ENCODE results near the gene HS3ST6. TPM values are rescaled to one million over a fixed set of nuclear protein-coding genes. Genes with fewer than 3 reads are reported as not detected.

Gene HS3ST6
- total and polyA plus RNA-seq, 2 of the 13 experiments (the other 11 are each of a cell fraction or from before 2014, with no cell fraction given), result not detected

DNA sequence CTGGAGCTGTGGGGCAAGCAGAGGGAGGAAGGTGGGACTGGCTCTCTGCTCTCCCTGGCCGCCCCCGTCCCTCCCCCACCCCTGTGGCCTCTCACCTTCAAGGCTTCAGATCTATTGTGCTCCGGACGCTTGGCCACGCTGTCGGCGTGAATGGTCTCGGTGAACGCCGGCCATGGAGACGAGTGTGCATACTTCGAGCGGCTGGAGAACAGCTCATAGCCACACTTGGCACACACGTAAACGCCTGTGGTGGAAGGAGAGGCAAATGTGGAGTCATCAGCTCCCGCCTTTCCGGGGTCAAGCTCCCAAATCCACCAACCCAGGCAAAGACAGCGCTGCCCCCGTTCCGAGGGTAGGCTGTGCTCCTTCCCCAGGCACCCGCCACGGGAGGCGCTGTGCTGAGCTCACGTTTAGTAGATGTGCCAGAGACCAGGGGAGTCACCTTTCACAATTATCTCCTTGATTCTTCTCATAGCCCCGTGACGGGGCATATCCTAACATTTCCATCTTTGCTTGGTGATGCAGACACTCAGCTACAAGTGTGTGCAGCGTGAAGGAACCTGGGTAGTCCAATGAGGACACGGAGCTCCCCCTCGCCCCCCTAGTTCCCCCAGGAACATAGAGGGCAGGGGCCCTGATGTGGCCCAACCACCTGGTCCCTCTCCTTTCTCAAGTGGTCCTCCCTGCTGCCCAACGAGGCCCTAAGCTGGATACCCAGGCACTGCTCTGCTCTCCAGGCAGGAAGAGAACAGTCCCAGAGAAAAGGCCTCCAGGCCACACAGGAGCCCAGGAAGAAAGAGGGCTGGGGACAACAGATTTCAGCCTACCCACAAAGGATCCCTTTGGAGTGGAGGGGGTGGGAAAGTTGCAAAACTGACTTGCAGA lies 23.2 kb upstream of the HS3ST6 start (continued):
- TF ChIP-seq, protein P1, sequence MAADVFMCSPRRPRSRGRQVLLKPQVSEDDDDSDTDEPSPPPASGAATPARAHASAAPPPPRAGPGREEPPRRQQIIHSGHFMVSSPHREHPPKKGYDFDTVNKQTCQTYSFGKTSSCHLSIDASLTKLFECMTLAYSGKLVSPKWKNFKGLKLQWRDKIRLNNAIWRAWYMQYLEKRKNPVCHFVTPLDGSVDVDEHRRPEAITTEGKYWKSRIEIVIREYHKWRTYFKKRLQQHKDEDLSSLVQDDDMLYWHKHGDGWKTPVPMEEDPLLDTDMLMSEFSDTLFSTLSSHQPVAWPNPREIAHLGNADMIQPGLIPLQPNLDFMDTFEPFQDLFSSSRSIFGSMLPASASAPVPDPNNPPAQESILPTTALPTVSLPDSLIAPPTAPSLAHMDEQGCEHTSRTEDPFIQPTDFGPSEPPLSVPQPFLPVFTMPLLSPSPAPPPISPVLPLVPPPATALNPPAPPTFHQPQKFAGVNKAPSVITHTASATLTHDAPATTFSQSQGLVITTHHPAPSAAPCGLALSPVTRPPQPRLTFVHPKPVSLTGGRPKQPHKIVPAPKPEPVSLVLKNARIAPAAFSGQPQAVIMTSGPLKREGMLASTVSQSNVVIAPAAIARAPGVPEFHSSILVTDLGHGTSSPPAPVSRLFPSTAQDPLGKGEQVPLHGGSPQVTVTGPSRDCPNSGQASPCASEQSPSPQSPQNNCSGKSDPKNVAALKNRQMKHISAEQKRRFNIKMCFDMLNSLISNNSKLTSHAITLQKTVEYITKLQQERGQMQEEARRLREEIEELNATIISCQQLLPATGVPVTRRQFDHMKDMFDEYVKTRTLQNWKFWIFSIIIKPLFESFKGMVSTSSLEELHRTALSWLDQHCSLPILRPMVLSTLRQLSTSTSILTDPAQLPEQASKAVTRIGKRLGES (CRISPR knock-in tag; IDR thresholded peaks at IDR 0.05; ENCODE audit: borderline replicate concordance), result no peak
- TF ChIP-seq ZIK1 (CRISPR knock-in tag; IDR thresholded peaks at IDR 0.05; ENCODE audit: borderline replicate concordance, low read depth), result no peak
- TF ChIP-seq GMEB1 (CRISPR knock-in tag; IDR thresholded peaks at IDR 0.05; ENCODE audit: borderline replicate concordance), result no peak
- no peak for TF ChIP-seq NBN (conservative IDR thresholded peaks at IDR 0.05)
- TF ChIP-seq, protein P2, sequence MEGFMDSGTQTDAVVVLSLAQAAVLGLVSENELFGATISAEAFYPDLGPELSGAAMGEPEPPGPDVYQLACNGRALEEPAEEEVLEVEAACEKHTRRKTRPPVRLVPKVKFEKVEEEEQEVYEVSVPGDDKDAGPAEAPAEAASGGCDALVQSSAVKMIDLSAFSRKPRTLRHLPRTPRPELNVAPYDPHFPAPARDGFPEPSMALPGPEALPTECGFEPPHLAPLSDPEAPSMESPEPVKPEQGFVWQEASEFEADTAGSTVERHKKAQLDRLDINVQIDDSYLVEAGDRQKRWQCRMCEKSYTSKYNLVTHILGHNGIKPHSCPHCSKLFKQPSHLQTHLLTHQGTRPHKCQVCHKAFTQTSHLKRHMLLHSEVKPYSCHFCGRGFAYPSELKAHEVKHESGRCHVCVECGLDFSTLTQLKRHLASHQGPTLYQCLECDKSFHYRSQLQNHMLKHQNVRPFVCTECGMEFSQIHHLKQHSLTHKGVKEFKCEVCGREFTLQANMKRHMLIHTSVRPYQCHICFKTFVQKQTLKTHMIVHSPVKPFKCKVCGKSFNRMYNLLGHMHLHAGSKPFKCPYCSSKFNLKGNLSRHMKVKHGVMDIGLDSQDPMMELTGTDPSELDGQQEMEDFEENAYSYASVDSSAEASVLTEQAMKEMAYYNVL (CRISPR knock-in tag; IDR thresholded peaks at IDR 0.05; ENCODE audit: borderline replicate concordance), result no peak
- no peak for TF ChIP-seq DBP (CRISPR knock-in tag; IDR thresholded peaks at IDR 0.05; ENCODE audit: not compliant biosample characterization)
- 0 out of 2 replicates have a peak, but pooled peaks have one; percentile 40 for TF ChIP-seq TAF1 (CRISPR knock-in tag; IDR thresholded peaks at IDR 0.05)
- TF ChIP-seq PLRG1 (conservative IDR thresholded peaks at IDR 0.05), result no peak
- TF ChIP-seq USF2 (IDR thresholded peaks at IDR 0.05; ENCODE audit: low read depth, low read length), result no peak
- TF ChIP-seq USF2 (CRISPR knock-in tag; IDR thresholded peaks at IDR 0.05; ENCODE audit: borderline replicate concordance), result no peak
- peak; percentile 33; the same call in 1 of the 2 replicates for TF ChIP-seq STAG1 (CRISPR knock-in tag; IDR thresholded peaks at IDR 0.05)
- TF ChIP-seq YY1 (IDR thresholded peaks at IDR 0.05; ENCODE audit: insufficient read depth, insufficient replicate concordance, low read depth, low read length), result peak; percentile 49
- TF ChIP-seq CREB1 (IDR thresholded peaks at IDR 0.05), result 0 out of 2 replicates have a peak, but pooled peaks have one; percentile 19
- no peak for TF ChIP-seq CREB1 (CRISPR knock-in tag; IDR thresholded peaks at IDR 0.05)
